Activated T-helper 9 cell treated with anti-CD3 and anti-CD28 coated beads, Interleukin-2, amount 50 U/mL, for 16 hours (primary cell): ENCODE measurements around the gene MEIOC.
"Not testable (repeated sequence)": the region's sequence is repeated elsewhere in the genome, so short reads cannot be mapped to it uniquely, and the experiment has no call there.

ENCODE experiments used
- DNase-seq: peaks from one replicate; pipeline ENCODE4 v3.0.0-alpha.2; 2020; ENCODE audit warnings: low read depth

MEIOC gene

GRCh38 chr17:44655983-44656710 is at the start of gene MEIOC:
TSS of gene MEIOC (plus strand) at chr17:44656468. CDS start at chr17:44656614, 146 bp downstream.
- DNase-seq: peak; percentile 3

- no peak for DNase-seq
Measured at GRCh38 chr17:44606658-44607057, 49.6 kb upstream of the MEIOC start.

GRCh38 chr17:44607836-44608690 is 48.2 kb upstream of the MEIOC start:
- DNase-seq: no peak

GRCh38 chr17:44608727-44609435 is 47.4 kb upstream of the MEIOC start:
- no peak for DNase-seq

- no peak for DNase-seq
Measured at GRCh38 chr17:44610331-44610730, 45.9 kb upstream of the MEIOC start.

GRCh38 chr17:44610871-44611270 is 45.4 kb upstream of the MEIOC start:
- no peak for DNase-seq

- no peak for DNase-seq
Measured at GRCh38 chr17:44614862-44615261, 41.4 kb upstream of the MEIOC start.

- not testable (repeated sequence) for DNase-seq
Measured at GRCh38 chr17:44618652-44619051, 37.6 kb upstream of the MEIOC start.

GRCh38 chr17:44623070-44623725 is 33.1 kb upstream of the MEIOC start:
- no peak for DNase-seq

GRCh38 chr17:44627513-44628242 is 28.6 kb upstream of the MEIOC start:
- DNase-seq: no peak

- DNase-seq: no peak
Measured at GRCh38 chr17:44628243-44629188, 27.8 kb upstream of the MEIOC start.

GRCh38 chr17:44629314-44629713 is 27.0 kb upstream of the MEIOC start:
- no peak for DNase-seq

- no peak for DNase-seq
Measured at GRCh38 chr17:44630703-44631102, 25.6 kb upstream of the MEIOC start.

- DNase-seq: no peak
Measured at GRCh38 chr17:44633998-44634397, 22.3 kb upstream of the MEIOC start.

GRCh38 chr17:44634401-44634800 is 21.9 kb upstream of the MEIOC start:
- DNase-seq: not testable (repeated sequence)

- no peak for DNase-seq
Measured at GRCh38 chr17:44636562-44636961, 19.7 kb upstream of the MEIOC start.

GRCh38 chr17:44637066-44637465 is 19.2 kb upstream of the MEIOC start:
- no peak for DNase-seq

GRCh38 chr17:44642834-44643233 is 13.4 kb upstream of the MEIOC start:
- DNase-seq: no peak

- DNase-seq: no peak
Measured at GRCh38 chr17:44645341-44645740, 10.9 kb upstream of the MEIOC start.

- no peak for DNase-seq
Measured at GRCh38 chr17:44646280-44646679, 10.0 kb upstream of the MEIOC start.
